Prostate gland (tissue), 2 donors: ENCODE measurements around the gene MYADML2. TPM values are rescaled to one million over a fixed set of nuclear protein-coding genes. Genes with fewer than 3 reads are reported as not detected.

ENCODE experiments used
- DNase-seq: peaks from one replicate; pipeline ENCODE4 v3.0.0-alpha.2; 2019; ENCODE audit warnings: low spot score
- H3K27ac ChIP-seq, 2 donors: fragments of 200-600 bp; sonication (generic); 2 replicates each; pipeline ENCODE4 v1.5.1; 2017 to 2019
- H3K27me3 ChIP-seq: fragments of 200-600 bp; sonication (generic); replicated peaks from 2 replicates; pipeline ENCODE4 v1.5.1; 2019; ENCODE audit not compliant: insufficient read depth
- H3K36me3 ChIP-seq, 2 donors: fragments of 200-600 bp; sonication (generic); 1 replicate in 1 of 2; 2 replicates in 1 of 2; pipeline versions ENCODE4 v1.5.1 to v1.8.1; 2017 to 2019
- H3K4me1 ChIP-seq: fragments of 200-600 bp; sonication (generic); replicated peaks from 2 replicates; pipeline ENCODE4 v1.5.1; 2019
- H3K4me3 ChIP-seq, 2 donors: fragments of 200-600 bp; sonication (generic); 2 replicates each; pipeline ENCODE4 v1.5.1; 2017 to 2019
- H3K9me3 ChIP-seq: fragments of 200-600 bp; sonication (generic); 2 replicates; pipeline ENCODE4 v1.5.1; 2017
- CTCF ChIP-seq, 4 experiments: fragments of 200-600 bp in 2 of 4; fragments of 450-650 bp in 2 of 4; sonication (generic) in 2 of 4; IDR thresholded peaks; 1 replicate in 3 of 4; 2 replicates in 1 of 4; pipeline ENCODE4 v1.5.1; 2016 to 2019; ENCODE audit warnings: antibody characterized with exemption in 4 of 4, mild to moderate bottlenecking in 2 of 4, moderate library complexity in 2 of 4
- POLR2A ChIP-seq: fragments of 450-650 bp; IDR thresholded peaks from one replicate; pipeline ENCODE4 v1.6.1; 2016; ENCODE audit warnings: antibody characterized with exemption, mild to moderate bottlenecking
- POLR2AphosphoS5 ChIP-seq: sonication (generic); formaldehyde crosslinking; IDR thresholded peaks from one replicate; pipeline ENCODE4 v1.6.1; 2017; ENCODE audit warnings: antibody characterized with exemption
- WGBS: methylation state at CpG from one replicate; pipeline ENCODE4 v1.1.5; 2018; 5-methylcytosine and 5-hydroxymethylcytosine counted together
- intact Hi-C: fragments of 100-400 bp; cut with DNase I; formaldehyde crosslinking; loops from one replicate; pipeline ENCODE4 v1.14.2; 2022
- total RNA-seq, 2 donors: library from RNA; depleted of rRNA; stranded (reverse); fragments of >200 nt; gene quantifications; one replicate each; pipeline ENCODE4 v1.1.0, GENCODE V29; 2016

MYADML2 gene
- total RNA-seq, 2 donors from 2014 or later: 0.14 TPM; not detected in 1

- H3K9me3 ChIP-seq: no peaks in the 10 kb centered on the region
- WGBS: 91% methylated on average over 14 of the region's 14 CpGs
- intact Hi-C loops: no loop called here
- TF ChIP-seq POLR2AphosphoS5 (no peak), CTCF (IDR thresholded peaks at IDR 0.05) (no peak), POLR2A (no peak)
- no peak overlapping the region for H3K27ac ChIP-seq
- H3K36me3 ChIP-seq: no peaks in the 10 kb centered on the region
- H3K4me3 ChIP-seq: no peak overlapping the region
- DNase-seq: no peak
- H3K4me1 ChIP-seq: peaks cover 6% of the 10 kb centered on the region
- H3K27me3 ChIP-seq: no peaks in the 10 kb centered on the region
These were observed 13.8 kb downstream of the MYADML2 start for GRCh38 chr17:81933178-81933699.

- Histone ChIP-seq H3K4me3 (no peak overlapping the region), H3K27ac (no peak overlapping the region), H3K27me3 (no peaks in the 10 kb centered on the region), H3K4me1 (peaks cover 8% of the 10 kb centered on the region), H3K36me3 (no peaks in the 10 kb centered on the region), H3K9me3 (no peaks in the 10 kb centered on the region)
- DNase-seq: no peak
- TF ChIP-seq POLR2A (no peak), CTCF (IDR thresholded peaks at IDR 0.05) (no peak), POLR2AphosphoS5 (no peak)
- 84% methylated on average over 9 of the region's 9 CpGs for WGBS
- intact Hi-C loops: no loop called here
These were observed 14.6 kb downstream of the MYADML2 start for GRCh38 chr17:81932333-81932983.

- no peak for TF ChIP-seq CTCF (IDR thresholded peaks at IDR 0.05)
- no peak for TF ChIP-seq POLR2A
- no peak for TF ChIP-seq POLR2AphosphoS5
- Histone ChIP-seq H3K9me3 (no peaks in the 10 kb centered on the region), H3K4me1 (peaks cover 8% of the 10 kb centered on the region), H3K4me3 (no peak overlapping the region), H3K36me3 (no peaks in the 10 kb centered on the region), H3K27ac (no peak overlapping the region), H3K27me3 (no peaks in the 10 kb centered on the region)
- no peak for DNase-seq
- intact Hi-C loops: no loop called here
- WGBS: 34% methylated on average over 13 of the region's 15 CpGs
These were observed 15.3 kb downstream of the MYADML2 start for GRCh38 chr17:81931557-81932332.

GRCh38 chr17:81931189-81931556 is 15.9 kb downstream of the MYADML2 start:
- no peak overlapping the region for H3K4me3 ChIP-seq
- H3K27ac ChIP-seq: no peak overlapping the region
- no peaks in the 10 kb centered on the region for H3K36me3 ChIP-seq
- TF ChIP-seq CTCF (IDR thresholded peaks at IDR 0.05): no peak
- TF ChIP-seq POLR2AphosphoS5: no peak
- DNase-seq: no peak
- intact Hi-C loops: no loop called here
- 50% methylated on average over 12 of the region's 13 CpGs for WGBS
- H3K27me3 ChIP-seq: no peaks in the 10 kb centered on the region
- no peaks in the 10 kb centered on the region for H3K9me3 ChIP-seq
- peaks cover 10% of the 10 kb centered on the region for H3K4me1 ChIP-seq
